ENCODE data around the gene OR8K5. TPM values are rescaled to one million over a fixed set of nuclear protein-coding genes. Genes with fewer than 3 reads are reported as not detected.

OR8K5 gene
- total and polyA plus RNA-seq, 2 of the 4 experiments (the other 2 are of a cell fraction), result not detected

DNA sequence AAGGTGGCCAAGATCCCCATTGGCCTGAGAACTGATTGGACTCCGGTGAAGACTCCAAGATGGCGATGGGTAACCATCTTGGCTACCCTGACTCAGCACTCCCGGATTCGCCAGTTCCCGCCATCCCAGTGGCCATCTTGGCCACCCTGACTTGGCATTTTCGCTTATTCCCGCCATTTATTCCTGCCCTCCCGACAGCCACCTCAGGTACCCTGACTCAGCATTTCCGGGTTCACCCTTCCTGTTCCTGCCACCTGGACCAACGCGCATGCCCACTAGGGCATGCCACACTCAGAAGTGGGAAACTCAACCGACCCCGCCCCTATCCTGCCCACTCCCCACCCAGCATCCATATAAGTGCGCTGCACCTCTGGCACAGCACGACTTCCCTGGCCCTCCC, 7.8 kb downstream of the OR8K5 start:
- Histone ChIP-seq H3K9me1 (ENCODE audit: insufficient read depth, low read length) (no peaks in the 10 kb centered on the region), H3K27me3 (ENCODE audit: control insufficient read depth, insufficient read depth, low read length) (no peaks in the 10 kb centered on the region), H3K23ac (ENCODE audit: low read depth, low read length) (no peak overlapping the region), H2BK20ac (ENCODE audit: low read depth, low read length) (no peak overlapping the region), H3K9me3 (ENCODE audit: control insufficient read depth, insufficient read depth, low read length) (peaks cover 10% of the 10 kb centered on the region), H3K18ac (ENCODE audit: low read depth, low read length) (no peak overlapping the region), H3K27ac (ENCODE audit: insufficient read depth, low read length) (no peak overlapping the region), H4K5ac (ENCODE audit: low read depth, low read length) (no peak overlapping the region), H4K8ac (ENCODE audit: low read depth in 2 of 2, low read length in 2 of 2) (no peak overlapping the region), H3K4me1 (ENCODE audit: control insufficient read depth, insufficient read depth, low read length) (no peaks in the 10 kb centered on the region), H3K14ac (replicated peaks; ENCODE audit: low read depth, low read length) (no peak overlapping the region), H2AK5ac (ENCODE audit: low read depth, low read length) (no peak overlapping the region), H3K79me1 (ENCODE audit: low read depth in 1 of 2, low read length in 2 of 2) (no peaks in the 10 kb centered on the region), H4K20me1 (ENCODE audit: insufficient read depth, low read length) (no peaks in the 10 kb centered on the region), H3K4me3 (ENCODE audit: insufficient read depth, low read depth, low read length) (no peak overlapping the region), H3K4ac (ENCODE audit: low read depth, low read length) (no peak overlapping the region), H3K36me3 (ENCODE audit: control insufficient read depth, insufficient read depth, low read length) (no peaks in the 10 kb centered on the region), H2AK9ac (replicated peaks; ENCODE audit: low read depth, low read length, poor library complexity) (no peak overlapping the region), H3K4me2 (ENCODE audit: low read depth, low read length) (no peak overlapping the region), H3K9ac (ENCODE audit: low read depth, low read length) (no peak overlapping the region), H2BK5ac (ENCODE audit: low read depth, low read length, poor library complexity, severe bottlenecking) (no peak overlapping the region), H3K56ac (ENCODE audit: extremely low read depth, insufficient read depth, low read length) (no peak overlapping the region), H4K91ac (ENCODE audit: insufficient read depth, low read depth, low read length) (no peak overlapping the region), H2BK15ac (ENCODE audit: low read depth, low read length) (no peak overlapping the region), H2AFZ (replicated peaks; ENCODE audit: low read length, poor library complexity) (no peak overlapping the region), H2BK120ac (ENCODE audit: low read depth, low read length) (no peak overlapping the region)
- dilution Hi-C loops (cut with HindIII; ENCODE audit: low sequenced_read_pairs, unreplicated experiment) (no loop called here), in situ Hi-C loops (cut with MboI; ENCODE audit: low sequenced_read_pairs) (loop anchor here (25.0 kb wide), 1 partner anchor 515 kb away; the partner anchor contains the start of genes OR4P4 and OR4S2), intact Hi-C loops (cut with micrococcal nuclease) (no loop called here)
- no TSS peak for BruUV-seq (replicated peaks)
- DNase-seq (no peak), ATAC-seq (ENCODE audit: low read depth) (no peak)
- CTCF ChIA-PET, result no interaction called here
- POLR2A ChIA-PET (ENCODE audit: unreplicated experiment), result no interaction called here
- no peak for TF ChIP-seq NFE2L2 (IDR thresholded peaks at IDR 0.05; ENCODE audit: low read depth, low read length)
- TF ChIP-seq MAFK (IDR thresholded peaks at IDR 0.05; ENCODE audit: low read depth, low read length), result peak; percentile 61
- WGBS, 2 experiments (ENCODE audit: extremely low coverage in 2 of 2, insufficient read length in 1 of 2), result 73% methylated on average over 12 of the region's 15 CpGs; no CpG with 5 or more reads in 1 of the 2 experiments
